Esophagus muscularis mucosa (tissue), 3 donors: ENCODE results near the gene MGAT4A.

Source experiments
- CTCF ChIP-seq, 3 experiments: fragments of 200-600 bp in 2 of 3; fragments of 450-650 bp in 1 of 3; sonication (generic) in 2 of 3; IDR thresholded peaks; one replicate each; pipeline ENCODE4 v1.5.1; 2017 to 2019; ENCODE audit warnings: antibody characterized with exemption in 3 of 3, mild to moderate bottlenecking in 2 of 3, moderate library complexity in 1 of 3
- POLR2A ChIP-seq: fragments of 450-650 bp; IDR thresholded peaks from one replicate; pipeline ENCODE4 v1.6.1; 2017; ENCODE audit warnings: antibody characterized with exemption, moderate library complexity, mild to moderate bottlenecking, low read depth
- POLR2AphosphoS5 ChIP-seq, 2 donors: sonication (generic); formaldehyde crosslinking; IDR thresholded peaks; one replicate each; pipeline ENCODE4 v1.6.1; 2017; ENCODE audit warnings: antibody characterized with exemption in 2 of 2

- TF ChIP-seq CTCF (IDR thresholded peaks at IDR 0.05), result no peak
- no peak for TF ChIP-seq POLR2A
- no peak for TF ChIP-seq POLR2AphosphoS5 (IDR thresholded peaks at IDR 0.05)
Observed at GRCh38 chr2:98747888-98748287, 17.0 kb upstream of the MGAT4A start.
